ENCODE results near the gene NUP42. TPM values are rescaled to one million over a fixed set of nuclear protein-coding genes. Genes with fewer than 3 reads are reported as not detected.

NUP42 gene
- total RNA-seq, 1 donor from 2014 or later, result 45.8 TPM

DNA sequence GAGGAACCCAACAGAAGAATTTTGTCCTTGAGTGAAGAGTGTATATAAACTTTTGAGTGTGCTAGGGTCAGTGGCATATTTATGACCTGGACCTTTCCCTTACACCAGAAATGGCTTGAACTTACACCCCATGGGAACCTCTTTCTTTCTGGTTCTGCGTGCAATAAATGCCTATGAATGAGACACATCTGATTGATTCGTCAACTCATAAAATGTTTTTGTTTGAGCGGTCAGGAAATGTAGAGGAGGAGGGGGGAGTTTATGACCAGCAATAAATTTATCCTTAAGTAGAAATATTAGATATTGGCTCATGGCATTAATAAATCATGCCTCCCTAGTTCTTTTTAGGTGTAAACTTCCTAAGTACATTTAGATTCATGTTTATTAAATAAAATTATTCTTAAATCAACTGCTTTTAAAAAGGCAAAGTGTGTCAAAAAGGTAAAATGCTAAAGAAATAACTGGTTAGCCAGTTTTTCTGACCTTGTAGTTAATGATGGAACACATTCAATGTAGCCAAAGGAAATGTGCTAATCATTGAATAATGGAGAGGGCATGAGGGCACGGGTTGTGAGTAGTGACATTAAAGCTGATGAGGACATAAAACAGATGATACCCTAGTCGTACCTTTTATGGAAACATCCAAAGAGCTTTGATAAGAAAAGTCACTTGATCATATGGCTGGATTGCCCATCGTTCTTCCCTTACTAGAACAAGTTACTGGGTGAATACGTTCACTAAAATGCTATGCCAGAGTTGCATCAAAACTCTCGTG, 13.6 kb upstream of the NUP42 start:
- DNase-seq (ENCODE audit: low spot score in 2 of 2, unreplicated experiment in 2 of 2), result no peak
- Mint-ChIP-seq H3K36me3 (peaks cover 12% of the 10 kb centered on the region), H3K9me3 (no peaks in the 10 kb centered on the region), H3K27me3 (ENCODE audit: low read depth) (no peaks in the 10 kb centered on the region), H3K4me3 (no peak overlapping the region), H3K4me1 (no peaks in the 10 kb centered on the region), H3K27ac (no peak overlapping the region)
- TF ChIP-seq, protein P1, sequence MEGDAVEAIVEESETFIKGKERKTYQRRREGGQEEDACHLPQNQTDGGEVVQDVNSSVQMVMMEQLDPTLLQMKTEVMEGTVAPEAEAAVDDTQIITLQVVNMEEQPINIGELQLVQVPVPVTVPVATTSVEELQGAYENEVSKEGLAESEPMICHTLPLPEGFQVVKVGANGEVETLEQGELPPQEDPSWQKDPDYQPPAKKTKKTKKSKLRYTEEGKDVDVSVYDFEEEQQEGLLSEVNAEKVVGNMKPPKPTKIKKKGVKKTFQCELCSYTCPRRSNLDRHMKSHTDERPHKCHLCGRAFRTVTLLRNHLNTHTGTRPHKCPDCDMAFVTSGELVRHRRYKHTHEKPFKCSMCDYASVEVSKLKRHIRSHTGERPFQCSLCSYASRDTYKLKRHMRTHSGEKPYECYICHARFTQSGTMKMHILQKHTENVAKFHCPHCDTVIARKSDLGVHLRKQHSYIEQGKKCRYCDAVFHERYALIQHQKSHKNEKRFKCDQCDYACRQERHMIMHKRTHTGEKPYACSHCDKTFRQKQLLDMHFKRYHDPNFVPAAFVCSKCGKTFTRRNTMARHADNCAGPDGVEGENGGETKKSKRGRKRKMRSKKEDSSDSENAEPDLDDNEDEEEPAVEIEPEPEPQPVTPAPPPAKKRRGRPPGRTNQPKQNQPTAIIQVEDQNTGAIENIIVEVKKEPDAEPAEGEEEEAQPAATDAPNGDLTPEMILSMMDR (IDR thresholded peaks at IDR 0.05; ENCODE audit: unreplicated experiment), result no peak

DNA sequence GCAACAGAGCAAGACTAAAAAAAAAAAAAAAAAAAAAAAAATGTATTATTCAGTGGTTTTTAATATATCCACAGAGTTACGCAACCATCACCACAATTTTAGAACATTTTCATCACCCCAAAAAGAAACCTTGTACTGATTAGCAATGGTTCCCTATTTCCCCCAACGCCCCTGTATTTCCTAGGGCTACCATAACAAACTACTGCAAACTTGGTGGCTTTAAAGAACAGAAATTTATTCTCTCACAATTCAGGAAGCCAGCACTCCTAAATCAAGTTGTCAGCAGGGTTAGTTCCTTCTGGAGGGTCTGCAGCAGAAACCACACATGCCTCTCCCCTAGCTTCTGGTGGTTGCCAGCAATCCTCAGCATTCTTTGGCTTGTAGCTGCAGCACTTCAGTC, 5.9 kb upstream of the NUP42 start:
- H3K36me3 Mint-ChIP-seq, result peaks cover 7% of the 10 kb centered on the region

DNA sequence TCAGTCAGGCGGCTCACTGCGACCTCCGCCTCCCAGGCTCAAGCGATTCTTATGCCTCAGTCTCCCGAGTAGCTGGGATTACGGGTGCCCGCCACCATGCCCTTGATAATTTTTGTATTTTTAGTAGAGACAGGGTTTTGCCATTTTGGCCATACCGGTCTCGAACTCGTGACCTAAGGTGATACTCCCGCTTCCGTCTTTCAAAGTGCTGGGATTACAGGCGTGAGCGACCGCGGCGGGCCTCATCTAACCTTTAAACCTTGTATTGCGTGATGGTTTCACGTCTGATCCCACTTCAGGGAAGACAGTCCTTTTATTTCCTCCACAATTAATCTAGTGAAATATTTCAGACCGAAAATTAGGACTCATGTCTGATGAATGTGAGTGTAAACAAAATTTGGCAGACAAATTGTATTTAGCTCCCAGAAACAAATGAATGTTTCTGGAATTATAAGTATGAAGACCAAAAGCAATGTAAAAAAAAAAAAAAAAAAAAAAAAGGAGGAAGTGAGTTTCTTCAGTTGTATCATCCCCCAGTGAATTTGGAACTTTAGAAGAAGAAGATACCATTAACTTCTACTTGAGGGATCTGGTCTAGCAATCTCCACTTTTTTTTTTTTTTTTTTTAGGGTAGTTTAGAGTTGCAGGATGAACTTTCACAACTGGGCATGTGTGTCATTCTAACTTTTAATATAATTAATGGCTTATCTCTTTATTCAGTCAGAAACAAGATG, 1.6 kb downstream of the NUP42 start:
- Mint-ChIP-seq H3K4me3 (peak overlapping the region; percentile 97), H3K4me1 (peaks cover 22% of the 10 kb centered on the region), H3K36me3 (peaks cover 2% of the 10 kb centered on the region), H3K9me3 (no peaks in the 10 kb centered on the region), H3K27ac (peak overlapping the region; percentile 100), H3K27me3 (ENCODE audit: low read depth) (no peaks in the 10 kb centered on the region)
- TF ChIP-seq, protein P1 (IDR thresholded peaks at IDR 0.05; ENCODE audit: unreplicated experiment), result no peak
- DNase-seq (ENCODE audit: low spot score in 2 of 2, unreplicated experiment in 2 of 2), result no peak

More for the DNA sequence above, 5.9 kb upstream of the NUP42 start:
- H3K9me3 Mint-ChIP-seq, result no peaks in the 10 kb centered on the region
- H3K4me3 Mint-ChIP-seq, result no peak overlapping the region
- TF ChIP-seq, protein P1 (IDR thresholded peaks at IDR 0.05; ENCODE audit: unreplicated experiment), result no peak
- no peaks in the 10 kb centered on the region for H3K27me3 Mint-ChIP-seq (ENCODE audit: low read depth)
- H3K4me1 Mint-ChIP-seq, result no peaks in the 10 kb centered on the region
- no peak overlapping the region for H3K27ac Mint-ChIP-seq
- DNase-seq (ENCODE audit: low spot score in 2 of 2, unreplicated experiment in 2 of 2), result no peak

DNA sequence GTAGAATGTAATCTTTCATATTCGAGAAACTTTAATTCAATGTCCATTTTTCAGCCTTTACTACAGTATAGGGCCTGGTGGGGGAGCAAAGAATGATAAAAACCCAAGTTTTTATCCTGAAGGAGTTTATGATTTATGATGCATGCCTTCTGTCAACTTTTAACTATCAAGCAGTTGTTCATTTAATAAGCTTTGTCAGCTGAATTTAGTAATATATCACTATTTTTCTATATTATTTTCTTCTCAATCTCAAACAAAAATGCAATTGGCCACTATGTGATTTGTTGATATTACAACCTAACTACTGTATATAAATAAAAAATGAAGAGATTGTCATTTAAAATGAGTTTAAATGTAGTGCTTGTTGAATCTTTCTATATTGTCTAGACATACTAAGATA, 2.4 kb downstream of the NUP42 start:
- TF ChIP-seq, protein P1 (IDR thresholded peaks at IDR 0.05; ENCODE audit: unreplicated experiment), result no peak
- peaks cover 8% of the 10 kb centered on the region for H3K36me3 Mint-ChIP-seq
- no peaks in the 10 kb centered on the region for H3K27me3 Mint-ChIP-seq (ENCODE audit: low read depth)
- H3K27ac Mint-ChIP-seq, result peak overlapping the region; percentile 67
- DNase-seq (ENCODE audit: low spot score in 2 of 2, unreplicated experiment in 2 of 2), result no peak
- H3K9me3 Mint-ChIP-seq, result no peaks in the 10 kb centered on the region
- peaks cover 22% of the 10 kb centered on the region for H3K4me1 Mint-ChIP-seq
- H3K4me3 Mint-ChIP-seq, result peak overlapping the region; percentile 51

DNA sequence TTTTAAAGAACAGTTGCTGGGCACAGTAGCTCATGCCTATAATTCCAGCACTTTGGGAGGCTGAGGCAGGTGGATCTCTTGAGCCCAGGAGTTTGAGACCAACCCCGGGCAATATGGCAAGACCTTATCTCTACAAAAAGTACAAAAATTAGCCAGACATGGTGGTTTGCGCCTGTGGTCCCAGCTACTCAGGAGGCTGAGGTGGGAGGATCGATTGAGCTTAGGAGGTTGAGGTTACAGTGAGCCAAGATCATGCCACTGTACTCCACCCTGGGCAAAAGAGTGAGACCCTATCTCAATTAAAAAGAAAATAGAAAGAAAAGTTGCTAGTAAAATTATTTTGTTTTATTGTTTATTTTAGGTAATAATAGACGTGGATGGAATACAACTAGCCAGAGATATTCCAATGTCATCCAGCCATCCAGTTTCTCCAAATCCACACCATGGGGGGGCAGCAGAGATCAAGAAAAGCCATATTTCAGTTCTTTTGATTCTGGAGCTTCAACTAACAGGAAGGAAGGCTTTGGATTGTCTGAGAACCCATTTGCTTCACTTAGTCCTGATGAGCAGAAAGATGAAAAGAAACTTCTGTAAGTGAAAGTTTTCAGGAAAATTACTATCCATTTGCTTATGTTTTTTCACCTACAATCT, 3.0 kb downstream of the NUP42 start:
- Mint-ChIP-seq H3K27ac (no peak overlapping the region), H3K4me1 (peaks cover 22% of the 10 kb centered on the region), H3K36me3 (peaks cover 10% of the 10 kb centered on the region), H3K27me3 (ENCODE audit: low read depth) (no peaks in the 10 kb centered on the region), H3K9me3 (no peaks in the 10 kb centered on the region), H3K4me3 (no peak overlapping the region)
- no peak for DNase-seq (ENCODE audit: low spot score in 2 of 2, unreplicated experiment in 2 of 2)
- TF ChIP-seq, protein P1 (IDR thresholded peaks at IDR 0.05; ENCODE audit: unreplicated experiment), result no peak

All from mesothelial cell of epicardium (in vitro differentiated cells).